Measurements from ENCODE around the gene ZNF653.

ZNF653 gene

DNA sequence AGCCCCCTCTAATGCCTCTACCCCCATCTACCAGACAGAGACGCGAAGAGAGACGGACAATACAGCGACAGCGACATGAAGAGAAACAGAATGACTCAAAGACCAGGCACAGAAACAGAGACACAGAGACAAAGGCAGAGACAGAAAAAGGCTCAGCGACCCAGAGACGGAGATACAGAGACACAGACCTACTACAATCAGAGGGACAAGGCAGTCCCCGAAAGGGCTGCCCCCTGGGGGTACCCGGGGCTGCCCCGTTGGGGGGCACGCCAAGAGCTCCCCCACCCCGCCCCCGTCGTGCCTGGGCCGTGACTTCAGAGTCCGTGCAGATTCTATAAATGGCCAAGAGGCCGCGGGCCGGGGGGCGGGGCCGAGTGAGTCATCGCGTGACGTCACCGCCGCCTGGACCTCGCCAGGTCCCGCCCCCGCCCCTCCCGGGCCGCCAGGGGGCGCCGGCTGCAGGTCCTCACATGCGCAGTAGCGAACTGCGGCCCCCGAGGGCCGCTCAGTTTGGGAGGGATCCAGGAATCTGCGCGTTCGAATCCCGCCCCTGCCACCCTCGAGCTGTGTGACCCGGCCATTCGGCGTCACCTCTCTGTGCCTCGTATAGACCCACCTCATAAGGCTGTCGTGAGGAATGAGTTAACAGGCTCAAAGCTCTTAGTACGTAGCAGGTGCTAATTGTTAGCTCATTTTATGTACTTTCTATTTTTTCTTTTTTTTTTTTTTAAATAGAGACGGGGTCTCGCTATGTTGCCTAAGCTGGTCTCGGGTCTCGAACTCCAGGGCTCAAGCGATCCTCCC, 30.4 kb upstream of the ZNF653 start:
- peak overlapping the region; percentile 30; the same call in 1 of the 2 replicates for H3K27ac ChIP-seq
- TF ChIP-seq, protein P1, sequence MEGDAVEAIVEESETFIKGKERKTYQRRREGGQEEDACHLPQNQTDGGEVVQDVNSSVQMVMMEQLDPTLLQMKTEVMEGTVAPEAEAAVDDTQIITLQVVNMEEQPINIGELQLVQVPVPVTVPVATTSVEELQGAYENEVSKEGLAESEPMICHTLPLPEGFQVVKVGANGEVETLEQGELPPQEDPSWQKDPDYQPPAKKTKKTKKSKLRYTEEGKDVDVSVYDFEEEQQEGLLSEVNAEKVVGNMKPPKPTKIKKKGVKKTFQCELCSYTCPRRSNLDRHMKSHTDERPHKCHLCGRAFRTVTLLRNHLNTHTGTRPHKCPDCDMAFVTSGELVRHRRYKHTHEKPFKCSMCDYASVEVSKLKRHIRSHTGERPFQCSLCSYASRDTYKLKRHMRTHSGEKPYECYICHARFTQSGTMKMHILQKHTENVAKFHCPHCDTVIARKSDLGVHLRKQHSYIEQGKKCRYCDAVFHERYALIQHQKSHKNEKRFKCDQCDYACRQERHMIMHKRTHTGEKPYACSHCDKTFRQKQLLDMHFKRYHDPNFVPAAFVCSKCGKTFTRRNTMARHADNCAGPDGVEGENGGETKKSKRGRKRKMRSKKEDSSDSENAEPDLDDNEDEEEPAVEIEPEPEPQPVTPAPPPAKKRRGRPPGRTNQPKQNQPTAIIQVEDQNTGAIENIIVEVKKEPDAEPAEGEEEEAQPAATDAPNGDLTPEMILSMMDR (IDR thresholded peaks at IDR 0.05), result peak; percentile 86
- no peak for TF ChIP-seq ZFX (IDR thresholded peaks at IDR 0.05; ENCODE audit: borderline replicate concordance)

DNA sequence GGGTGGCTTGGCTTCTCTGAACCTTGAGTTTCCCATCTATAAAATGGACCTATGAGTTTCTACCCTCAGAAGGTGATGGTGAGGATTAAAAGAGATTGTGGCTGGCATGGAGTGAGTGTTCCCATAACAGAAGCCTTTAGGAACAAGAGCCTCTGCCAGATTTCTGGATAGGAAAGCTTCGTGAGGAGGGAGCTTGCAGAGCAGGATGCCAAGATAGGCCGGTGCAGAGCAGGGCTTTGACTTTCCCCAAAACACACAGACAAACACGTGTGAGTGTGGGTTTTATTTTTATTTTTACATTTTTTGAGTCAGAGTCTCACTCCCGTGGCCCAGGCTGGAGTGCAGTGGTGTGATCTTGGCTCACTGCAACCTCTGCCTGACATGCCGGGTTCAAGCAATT, 29.3 kb upstream of the ZNF653 start:
- H3K27ac ChIP-seq, result no peak overlapping the region
- TF ChIP-seq, protein P1 (IDR thresholded peaks at IDR 0.05), result no peak
- no peak for TF ChIP-seq ZFX (IDR thresholded peaks at IDR 0.05; ENCODE audit: borderline replicate concordance)

DNA sequence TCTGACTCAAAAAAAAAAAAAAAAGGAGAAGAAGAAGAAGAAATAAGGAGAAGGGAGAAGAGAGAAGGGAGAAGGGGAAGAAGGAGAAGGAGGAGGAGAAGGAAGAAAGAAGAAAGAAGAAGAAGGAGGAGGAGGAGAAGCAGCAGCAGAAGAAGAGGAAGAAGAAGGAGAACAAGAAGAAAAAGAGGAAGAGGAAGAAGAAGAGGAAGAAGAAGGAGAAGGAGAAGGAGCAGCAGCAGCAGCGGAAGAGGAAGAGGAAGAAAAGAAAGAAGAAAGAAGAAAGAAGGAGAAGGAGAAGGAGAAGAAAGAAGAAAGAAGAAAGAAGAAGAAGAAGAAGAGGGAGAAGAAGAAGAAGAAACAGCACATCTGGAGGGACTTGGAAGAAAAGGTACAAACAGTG, 28.9 kb upstream of the ZNF653 start:
- no peak overlapping the region for H3K27ac ChIP-seq
- TF ChIP-seq, protein P1 (IDR thresholded peaks at IDR 0.05), result no peak
- no peak for TF ChIP-seq ZFX (IDR thresholded peaks at IDR 0.05; ENCODE audit: borderline replicate concordance)

- TF ChIP-seq ZFX (IDR thresholded peaks at IDR 0.05; ENCODE audit: borderline replicate concordance), result no peak
- TF ChIP-seq, protein P1 (IDR thresholded peaks at IDR 0.05), result peak; percentile 83
- peak overlapping the region; percentile 93 for H3K27ac ChIP-seq
Observed at GRCh38 chr19:11530432-11530831, 24.8 kb upstream of the ZNF653 start.

- no peak for TF ChIP-seq ZFX (IDR thresholded peaks at IDR 0.05; ENCODE audit: borderline replicate concordance)
- TF ChIP-seq, protein P1 (IDR thresholded peaks at IDR 0.05), result no peak
- H3K27ac ChIP-seq, result peak within 1 kb of the TSS; percentile 93
Observed at GRCh38 chr19:11528551-11529341, 23.1 kb upstream of the ZNF653 start, which contains the start of gene ECSIT. ECSIT (minus strand) TSS chr19:11529134; CDS start chr19:11519170, 9,964 bp downstream.

GRCh38 chr19:11519138-11519537, 13.5 kb upstream of the ZNF653 start:
- TF ChIP-seq ZFX (IDR thresholded peaks at IDR 0.05; ENCODE audit: borderline replicate concordance), result no peak
- no peak overlapping the region for H3K27ac ChIP-seq

GRCh38 chr19:11513946-11514345, 8.3 kb upstream of the ZNF653 start:
- TF ChIP-seq, protein P1 (IDR thresholded peaks at IDR 0.05), result no peak
- TF ChIP-seq ZFX (IDR thresholded peaks at IDR 0.05; ENCODE audit: borderline replicate concordance), result no peak
- no peak overlapping the region for H3K27ac ChIP-seq
